HG03571 (cell line): ENCODE measurements around the gene GAPDHS.
A peak's percentile ranks its signal among the peaks of the same experiment; 100 is the strongest.

Experiments
- ATAC-seq: cut with Tn5 transposase; IDR thresholded peaks from one replicate; pipeline ENCODE4 v1.9.1; 2021; ENCODE audit not compliant: unreplicated experiment

Gene GAPDHS

DNA sequence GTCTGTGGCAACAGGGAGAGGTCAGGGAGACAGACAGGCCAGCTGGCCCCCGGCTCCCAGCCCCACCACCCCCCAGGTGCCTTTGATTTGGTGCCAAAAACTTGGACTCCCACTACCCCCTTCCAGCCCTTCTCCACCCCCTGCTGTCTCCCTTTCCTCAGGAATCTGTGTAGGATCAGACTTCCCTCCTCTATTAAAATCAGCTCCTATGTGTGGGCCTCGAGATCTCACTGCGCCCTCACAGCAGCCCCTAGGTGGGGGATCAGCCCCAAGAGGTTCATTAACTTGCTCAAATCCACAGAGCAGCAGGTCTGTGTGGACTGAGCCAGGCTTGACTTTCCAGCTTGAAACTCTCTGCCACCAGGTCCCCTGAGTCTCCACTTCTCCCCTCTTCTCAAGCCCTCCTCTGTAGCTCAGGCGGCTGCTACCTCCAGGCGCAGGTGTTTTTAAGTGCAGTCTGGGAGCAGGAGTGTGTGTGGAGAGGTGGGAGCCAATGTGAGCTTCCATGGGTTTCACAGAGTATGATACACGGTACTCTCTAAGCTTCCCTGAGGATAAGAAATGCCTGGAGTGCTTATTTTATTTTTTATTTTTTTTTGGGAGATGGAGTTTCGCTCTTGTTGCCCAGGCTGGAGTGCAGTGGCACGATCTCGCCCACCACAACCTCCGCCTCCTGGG is 1.7 kb downstream of the GAPDHS start:
- ATAC-seq: no peak

DNA sequence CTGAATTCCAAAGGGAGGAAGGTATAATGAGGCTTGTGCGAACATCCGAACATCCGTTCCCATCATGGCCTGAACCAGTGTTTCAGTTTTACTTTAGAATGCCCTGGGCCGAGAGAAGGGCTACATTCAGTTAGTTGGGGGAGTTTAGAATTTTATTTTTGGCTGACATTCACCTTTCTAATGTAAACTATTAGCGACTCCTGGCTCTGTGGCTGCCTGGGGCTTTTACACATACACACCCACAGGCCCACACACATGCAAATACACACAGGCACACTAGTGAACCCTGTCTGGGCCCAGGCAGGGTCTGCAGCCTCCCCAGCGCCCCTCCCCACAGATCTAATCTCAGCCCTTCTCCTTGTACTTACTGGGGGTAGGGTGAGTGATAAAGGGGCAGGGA is 6.1 kb downstream of the GAPDHS start:
- no peak for ATAC-seq

DNA sequence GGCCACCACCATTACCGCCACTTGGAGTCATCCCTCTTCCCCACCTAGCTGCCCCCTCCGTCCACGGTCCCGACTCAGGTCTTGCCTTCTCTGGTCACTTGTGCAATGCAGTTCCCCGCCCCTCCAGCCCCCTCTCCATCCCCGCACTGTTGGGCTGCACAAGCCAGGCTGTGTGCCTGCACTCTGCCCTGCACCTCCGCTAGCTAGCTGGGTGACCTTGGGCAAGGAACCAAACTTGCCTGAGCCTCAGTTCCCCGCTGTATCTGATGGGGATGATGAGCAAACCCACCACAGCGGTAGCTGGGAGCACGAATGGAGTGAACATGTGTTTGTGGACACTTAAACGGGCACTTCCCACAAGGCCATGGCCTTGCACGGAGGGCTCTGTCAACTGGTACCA is 6.6 kb downstream of the GAPDHS start:
- ATAC-seq: no peak

DNA sequence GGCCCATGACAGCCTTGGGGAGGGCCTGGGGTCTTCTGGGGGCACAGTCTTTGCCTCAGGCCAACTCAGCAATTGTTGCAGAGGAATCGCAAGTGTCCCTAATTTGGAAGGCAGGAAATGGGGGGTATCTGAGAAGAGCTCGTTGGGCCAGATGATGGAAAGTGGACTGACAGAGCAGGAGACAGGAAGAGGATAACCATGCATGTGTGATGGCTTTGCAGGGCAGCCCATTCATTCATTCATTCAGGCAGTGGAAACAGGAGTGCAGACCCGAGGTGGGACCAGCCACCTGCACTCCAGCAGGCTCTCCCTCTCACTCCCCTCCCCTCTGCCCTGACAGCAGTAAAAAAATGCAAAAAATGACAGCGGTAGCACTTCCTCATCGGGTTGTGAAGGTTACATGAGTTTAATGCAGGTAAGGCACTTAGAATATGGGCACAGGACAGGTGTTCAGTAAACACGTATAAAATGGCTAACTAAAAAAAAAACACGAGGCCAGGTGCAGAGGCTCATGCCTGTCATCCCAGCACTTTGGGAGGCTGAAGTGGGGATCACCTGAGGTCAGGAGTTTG is 7.2 kb downstream of the GAPDHS start:
- no peak for ATAC-seq

DNA sequence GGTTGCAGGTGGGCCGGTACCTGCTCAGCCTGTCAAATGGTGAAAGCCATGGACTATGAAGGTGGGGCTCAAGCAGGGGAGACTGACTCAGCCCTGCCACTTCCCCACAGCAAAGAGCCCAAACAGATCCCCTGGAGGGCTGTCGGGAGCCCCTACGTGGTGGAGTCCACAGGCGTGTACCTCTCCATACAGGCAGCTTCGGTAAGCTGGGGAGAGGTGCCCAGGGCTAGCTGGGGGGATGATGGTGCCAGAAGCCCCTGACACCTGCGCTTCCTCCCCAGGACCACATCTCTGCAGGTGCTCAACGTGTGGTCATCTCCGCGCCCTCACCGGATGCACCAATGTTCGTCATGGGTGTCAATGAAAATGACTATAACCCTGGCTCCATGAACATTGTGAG is 9.0 kb downstream of the GAPDHS start:
- ATAC-seq: no peak

DNA sequence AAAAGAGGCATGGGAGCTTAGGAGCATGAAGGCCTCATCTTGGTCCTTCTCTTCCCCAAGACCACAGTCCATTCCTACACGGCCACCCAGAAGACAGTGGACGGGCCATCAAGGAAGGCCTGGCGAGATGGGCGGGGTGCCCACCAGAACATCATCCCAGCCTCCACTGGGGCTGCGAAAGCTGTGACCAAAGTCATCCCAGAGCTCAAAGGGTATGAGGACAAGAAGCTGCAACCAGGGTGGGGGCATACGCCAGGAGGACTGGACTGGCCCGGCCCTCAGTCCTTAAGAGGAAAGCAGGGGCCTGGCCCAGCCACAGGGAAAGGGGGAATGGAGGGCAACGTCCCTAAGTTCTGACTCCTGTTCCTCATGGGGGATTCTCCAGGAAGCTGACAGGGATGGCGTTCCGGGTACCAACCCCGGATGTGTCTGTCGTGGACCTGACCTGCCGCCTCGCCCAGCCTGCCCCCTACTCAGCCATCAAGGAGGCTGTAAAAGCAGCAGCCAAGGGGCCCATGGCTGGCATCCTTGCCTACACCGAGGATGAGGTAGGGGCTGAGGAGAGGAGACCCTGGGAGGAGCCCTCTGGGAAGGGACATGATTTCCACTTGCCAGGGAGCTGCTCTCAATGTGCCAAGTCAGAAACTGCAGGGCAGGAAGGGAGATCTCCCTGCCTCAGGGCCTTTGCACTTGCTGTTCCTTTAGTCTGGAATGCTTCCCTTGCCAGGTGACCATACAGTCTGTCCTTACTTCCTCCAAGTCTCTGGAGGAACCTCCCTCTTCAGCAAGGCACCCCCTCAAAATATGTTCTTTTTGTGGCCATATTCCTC is 10.2 kb downstream of the GAPDHS start:
- no peak for ATAC-seq

DNA sequence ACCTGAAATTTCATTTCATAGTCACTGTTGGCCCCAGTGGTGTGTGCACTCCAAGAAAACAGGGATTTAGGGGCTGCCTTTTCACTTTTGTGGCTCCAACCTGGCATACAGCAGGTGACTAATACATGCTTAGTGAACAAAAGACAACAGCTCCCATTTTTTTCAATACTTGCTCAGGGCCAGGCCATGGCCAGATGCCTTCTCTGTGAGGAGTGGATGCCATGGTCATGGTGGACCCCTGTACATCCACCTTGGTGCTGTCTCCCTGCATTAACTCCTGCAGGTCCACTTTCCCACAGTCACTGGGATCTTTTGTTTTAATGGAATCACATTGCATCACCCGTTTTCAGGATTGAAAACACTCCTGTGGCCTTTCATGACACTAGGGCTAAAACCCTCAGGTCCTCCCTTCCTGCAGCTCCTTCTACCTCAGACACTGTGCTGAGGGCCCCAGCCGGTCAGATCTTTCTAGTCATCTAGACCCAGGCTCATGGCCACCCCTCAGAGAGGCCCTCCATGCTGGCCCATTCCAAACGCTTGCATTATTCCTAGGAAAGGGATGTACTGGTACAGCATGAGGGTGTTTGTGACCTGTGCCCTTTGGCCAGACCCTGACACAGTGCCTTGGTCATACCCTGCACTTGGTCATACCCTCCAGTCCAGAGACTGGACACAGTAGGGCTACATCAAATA is 11.0 kb downstream of the GAPDHS start:
- no peak for ATAC-seq

DNA sequence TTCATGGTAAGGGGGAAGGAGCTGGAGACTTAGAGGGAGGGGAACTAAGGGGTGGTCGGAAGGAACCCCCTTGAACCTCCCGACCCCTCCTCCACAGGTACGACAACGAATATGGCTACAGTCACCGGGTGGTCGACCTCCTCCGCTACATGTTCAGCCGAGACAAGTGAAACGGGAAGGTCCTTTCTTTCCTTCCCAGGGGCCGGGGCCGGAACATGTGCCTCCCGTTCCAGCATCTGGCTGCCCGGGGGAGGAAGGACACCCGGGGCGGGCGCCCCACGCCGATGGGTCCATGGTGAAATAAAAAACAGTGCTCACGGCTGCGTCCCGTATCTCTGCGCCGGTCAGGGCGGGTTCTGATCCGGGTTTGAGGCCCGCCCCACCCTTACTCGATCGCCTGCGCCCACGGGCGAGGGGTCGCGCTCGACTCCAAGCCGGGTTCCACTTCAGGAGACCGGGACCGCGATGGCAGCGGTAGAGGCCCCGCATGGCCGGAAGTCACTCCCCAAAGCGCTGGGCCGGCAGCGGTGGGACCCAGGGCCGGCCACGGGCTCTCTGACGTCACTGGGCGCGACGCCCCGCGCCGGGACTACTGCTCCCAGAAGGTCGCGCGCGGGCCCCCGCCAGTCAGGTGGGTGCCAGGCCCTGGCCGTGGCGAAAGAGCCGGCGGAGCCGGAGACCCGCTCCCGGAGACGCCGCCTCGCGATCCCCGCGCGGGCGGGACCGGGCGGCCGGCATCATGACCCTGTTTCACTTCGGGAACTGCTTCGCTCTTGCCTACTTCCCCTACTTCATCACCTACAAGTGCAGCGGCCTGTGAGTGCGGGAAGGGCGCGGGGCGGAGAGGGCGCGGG is 12.0 kb downstream of the GAPDHS start, which contains the start of gene TMEM147:
Gene TMEM147, plus strand, starts transcription at position 626 of the 854 bp plus-strand sequence. Its CDS starts 114 bp downstream, at position 740.
- peak; percentile 72 for ATAC-seq

DNA sequence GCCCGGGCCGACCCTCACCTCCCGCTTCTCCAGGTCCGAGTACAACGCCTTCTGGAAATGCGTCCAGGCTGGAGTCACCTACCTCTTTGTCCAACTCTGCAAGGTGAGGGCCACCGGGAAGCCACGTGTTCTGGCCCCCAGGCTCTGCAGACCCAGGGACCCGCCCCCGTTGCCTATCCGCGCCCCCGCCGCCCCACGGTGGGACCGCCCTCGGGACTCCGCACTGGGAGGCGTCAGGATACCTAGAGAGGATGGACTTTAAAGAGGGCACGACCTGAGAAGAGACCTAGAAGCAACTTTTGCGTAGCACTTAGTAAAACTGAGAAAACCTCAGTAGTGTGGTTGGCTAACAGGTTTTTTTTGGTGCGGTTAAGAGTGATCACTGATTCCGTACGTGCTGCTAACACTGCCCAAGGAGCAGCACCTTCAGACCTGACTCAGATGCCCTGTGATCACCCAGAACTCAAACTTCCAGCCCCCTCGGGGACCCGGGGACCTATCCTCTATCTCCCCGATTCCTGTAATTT is 12.7 kb downstream of the GAPDHS start:
- peak; percentile 24 for ATAC-seq

DNA sequence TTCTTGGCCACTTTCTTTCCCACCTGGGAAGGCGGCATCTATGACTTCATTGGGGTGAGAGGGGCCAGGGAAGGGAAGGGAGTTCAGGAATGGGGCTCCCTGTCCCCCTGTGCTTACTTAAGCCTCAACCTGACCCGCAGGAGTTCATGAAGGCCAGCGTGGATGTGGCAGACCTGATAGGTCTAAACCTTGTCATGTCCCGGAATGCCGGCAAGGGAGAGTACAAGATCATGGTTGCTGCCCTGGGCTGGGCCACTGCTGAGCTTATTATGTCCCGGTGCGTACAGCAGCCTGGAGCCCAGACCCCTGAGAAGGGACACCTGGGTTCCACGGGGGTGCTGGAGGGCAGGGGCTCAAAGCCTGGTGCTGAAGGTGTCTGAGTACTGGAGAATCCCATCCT is 13.3 kb downstream of the GAPDHS start:
- ATAC-seq: no peak

DNA sequence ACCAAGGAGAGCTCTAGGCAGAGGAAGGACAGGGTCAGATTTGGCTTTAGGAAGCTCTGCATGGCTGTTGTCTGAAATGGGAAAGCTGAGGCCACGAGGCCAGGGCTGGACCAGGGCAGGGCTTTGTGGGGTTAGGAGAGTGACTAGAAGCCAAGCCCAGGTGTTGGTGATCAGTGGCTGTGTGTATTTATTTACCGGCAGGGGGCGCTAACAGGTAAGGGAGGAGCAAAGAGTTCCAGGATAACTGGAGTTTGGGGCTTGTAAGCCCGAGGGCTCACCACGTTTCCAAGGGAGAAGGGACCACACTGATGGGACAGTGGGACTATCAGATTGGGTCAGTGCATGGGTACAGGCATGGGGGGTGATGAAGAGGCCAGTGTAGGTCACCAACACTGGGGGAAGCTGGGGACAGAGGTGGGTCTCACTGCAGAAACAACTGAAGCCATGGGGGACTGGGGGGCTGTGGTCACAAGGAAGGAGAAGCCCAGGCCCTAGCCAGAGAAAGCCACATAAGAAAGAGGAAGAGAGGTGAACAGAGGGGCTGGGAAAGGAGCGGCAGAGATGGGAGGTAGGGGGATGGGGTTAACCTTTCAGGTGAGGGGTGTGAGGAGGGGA is 16.0 kb downstream of the GAPDHS start:
- ATAC-seq: no peak

DNA sequence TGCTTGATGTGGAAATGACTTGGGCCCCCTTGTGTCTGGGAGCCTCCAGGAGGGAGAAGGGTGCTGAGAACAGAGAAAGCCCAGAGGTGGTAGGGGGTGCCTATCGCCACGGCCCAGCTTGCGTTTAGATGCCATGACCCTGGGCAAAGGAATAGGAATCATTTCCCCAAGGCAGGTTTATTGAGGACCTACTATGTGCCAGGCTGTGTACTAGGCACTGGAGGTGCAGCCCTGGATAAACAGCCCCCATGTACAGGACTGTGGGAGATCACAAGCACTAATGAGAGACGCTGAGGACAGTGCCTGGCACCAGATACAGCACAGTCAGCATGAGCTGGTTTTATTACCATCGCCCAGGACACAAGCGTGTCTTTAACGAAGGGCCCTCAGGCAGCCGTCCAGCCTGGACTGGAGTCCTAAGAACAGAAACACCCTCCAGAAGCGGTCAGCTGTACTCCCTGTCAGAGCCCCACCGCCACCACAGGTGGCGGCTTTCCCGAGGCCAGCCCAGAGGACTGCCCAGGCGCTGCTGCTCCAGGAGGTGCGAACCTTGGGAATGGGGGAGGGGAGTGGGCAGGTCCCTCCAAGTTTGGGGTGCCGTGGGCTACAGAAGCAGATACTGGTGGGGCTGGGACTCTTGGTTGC is 16.7 kb downstream of the GAPDHS start:
- ATAC-seq: no peak

DNA sequence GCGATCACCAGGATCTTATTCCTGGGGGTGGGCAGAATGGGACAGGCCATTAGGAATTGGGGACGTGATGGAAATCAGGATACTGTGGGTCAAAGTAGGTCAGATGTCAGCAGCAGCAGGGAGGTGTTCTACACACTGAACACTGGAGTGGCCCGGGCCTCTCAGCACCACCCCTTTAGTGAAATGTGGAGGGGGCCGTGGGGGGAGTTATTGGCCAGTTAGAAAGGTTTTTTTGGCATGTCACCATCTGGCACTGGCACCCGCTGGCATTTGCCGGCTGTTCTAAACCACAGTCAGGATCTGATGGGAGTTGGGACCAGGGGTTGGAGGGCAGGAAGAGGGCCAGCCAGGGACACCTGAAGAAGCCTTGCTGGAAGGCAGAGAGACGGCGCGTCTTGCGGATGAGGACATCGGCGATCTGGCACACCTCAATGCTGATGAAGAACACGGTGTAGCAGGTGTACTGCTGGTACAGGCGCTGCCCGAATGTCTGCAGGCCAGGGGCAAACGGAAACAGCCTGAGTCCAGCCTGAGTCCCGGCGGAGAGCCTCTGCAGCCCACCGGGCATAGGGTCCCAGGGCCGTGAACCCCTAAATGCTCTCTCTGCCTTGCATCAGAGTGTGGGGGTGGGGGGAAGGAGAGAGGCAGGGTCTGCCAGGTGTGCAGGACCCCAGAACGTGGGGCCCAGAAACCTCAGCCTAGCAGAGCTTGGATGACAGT is 18.0 kb downstream of the GAPDHS start:
- no peak for ATAC-seq

DNA sequence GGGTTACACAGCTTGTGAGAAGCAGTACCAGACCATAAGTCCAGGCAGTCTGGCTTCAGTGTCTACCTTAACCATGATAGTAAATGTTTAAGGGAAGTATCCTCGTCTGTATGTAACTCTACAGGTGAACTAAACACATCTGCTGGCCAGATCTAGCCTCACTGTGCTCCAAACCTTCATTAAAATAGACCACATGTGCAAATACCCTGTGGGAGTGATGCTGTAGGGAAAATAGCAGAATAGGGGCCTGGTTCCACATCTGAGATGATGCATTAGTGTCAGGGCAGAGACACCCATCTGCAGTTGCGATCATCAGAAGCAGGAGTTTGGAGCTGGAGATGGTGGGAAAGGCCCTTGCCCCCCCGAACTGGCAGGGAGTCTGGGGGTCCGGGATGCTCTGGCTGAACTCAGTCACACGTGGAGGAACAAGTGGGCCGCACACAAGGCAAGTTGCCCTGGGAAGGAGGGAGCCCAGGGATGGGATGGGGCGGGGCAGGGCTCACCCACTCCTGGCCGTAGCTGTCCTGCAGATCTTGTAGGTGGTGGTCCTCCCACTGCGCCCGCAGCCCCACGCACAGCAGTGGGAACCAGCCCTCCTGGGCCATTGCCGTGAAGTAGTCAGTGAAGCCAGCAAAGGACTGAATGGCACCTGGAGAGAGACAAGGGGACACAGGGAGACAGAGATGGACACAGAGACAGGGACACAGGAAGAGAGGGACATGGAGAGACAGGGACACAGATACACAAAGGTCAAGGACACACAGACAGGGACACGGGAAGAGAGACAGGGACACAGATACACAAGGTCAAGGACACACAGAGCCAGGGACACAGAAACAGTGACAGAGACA is 19.5 kb downstream of the GAPDHS start:
- ATAC-seq: no peak

DNA sequence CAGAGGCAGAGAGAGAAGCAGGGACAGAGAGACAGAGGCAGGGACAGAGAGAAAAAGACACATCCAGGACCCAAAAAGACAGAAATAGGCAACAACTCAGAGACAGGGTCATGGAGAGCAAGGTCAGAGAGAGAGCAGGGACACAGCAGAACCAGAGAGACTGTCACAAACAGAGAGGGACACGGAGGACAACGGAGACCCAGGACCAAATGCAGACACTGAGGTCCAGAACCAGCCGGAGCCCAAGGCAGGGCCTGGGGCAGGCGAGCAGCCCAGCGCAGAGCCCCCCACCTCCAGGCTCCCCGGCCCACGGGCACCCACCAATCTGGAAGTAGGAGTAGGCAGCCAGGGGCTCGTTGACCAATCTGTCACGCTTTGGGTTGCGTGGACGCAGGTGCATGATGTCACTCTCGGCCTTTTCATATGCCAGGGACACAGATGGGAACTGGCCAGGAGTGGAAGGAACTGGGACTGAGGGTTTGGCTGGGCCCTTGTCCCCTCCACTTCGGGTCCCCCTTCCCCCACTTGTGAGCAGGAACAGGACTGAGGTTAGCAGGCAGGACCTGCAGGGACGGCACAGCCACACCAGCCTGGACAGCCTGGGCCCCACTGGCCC is 20.2 kb downstream of the GAPDHS start:
- no peak for ATAC-seq

DNA sequence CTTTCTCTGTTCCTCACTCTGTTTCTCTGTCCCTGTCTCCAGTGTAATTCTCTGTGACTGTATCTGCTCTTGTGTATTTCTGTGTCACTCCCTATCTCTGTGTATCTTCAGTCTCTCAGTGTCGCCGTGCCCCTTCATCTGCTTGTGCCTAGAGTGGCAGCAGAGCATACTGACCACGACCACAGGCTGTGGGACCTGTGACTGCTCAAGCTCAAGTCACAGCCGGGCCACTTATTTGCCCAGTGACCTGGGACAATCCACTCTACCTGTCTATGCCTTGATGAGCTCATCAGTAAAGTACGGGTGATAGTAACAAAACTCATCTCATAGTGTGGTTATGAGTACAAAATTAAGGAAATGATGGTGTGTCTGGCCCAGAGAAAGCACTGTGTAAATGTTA is 20.8 kb downstream of the GAPDHS start:
- ATAC-seq: no peak

DNA sequence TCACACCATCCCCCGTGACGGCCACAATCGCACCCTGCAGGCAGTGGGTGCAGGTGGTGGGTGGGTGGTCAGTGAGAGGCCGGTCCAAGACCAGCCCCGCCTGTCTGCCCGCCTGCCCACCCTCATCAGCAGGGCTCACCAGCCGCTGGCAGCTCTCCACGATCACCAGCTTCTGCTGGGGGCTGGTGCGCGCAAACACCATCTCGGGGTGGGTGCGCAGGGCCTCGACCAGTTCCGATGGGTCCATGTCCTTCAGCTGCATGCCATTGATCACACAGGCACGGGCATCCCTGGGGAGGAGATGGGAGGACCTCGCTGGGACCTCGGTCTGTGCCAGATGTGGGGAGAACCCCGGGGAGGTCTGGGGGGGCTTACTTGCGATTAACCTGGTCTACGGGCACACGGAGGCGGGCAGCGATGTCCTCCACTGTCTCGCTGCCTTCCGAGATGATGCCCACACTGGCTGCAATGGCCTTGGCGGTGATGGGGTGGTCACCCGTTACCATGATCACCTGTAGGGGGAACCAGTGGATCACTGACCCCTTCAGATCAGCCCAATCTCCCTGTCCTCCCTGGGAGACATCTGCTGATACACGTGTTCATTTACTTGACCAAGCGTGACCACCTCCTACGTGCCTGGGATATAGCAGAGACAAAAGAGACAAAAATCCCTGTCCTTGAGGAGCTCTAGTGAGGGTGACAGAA is 22.2 kb downstream of the GAPDHS start:
- ATAC-seq: no peak
